SK-N-SH (cell line): ENCODE results near the gene SLC14A1. TPM values are rescaled to one million over a fixed set of nuclear protein-coding genes. Genes with fewer than 3 reads are reported as not detected.

Source experiments
- CTCF ChIA-PET: fragments of 300-600, 350-600 bp; formaldehyde crosslinking; extraction: SDS; loops from one replicate; lab custom pipeline; 2021; lab: Yijun Ruan, JAX
- POLR2A ChIA-PET: fragments of 350-600 bp; sonication (Branson Sonifier 250); formaldehyde crosslinking; extraction: SDS; loops from one replicate; lab custom pipeline; 2020; ENCODE audit warnings: antibody characterized with exemption, inconsistent platforms; lab: Yijun Ruan, JAX
- DNase-seq: peaks from one replicate; pipeline ENCODE4 v3.0.0; 2012
- H2AFZ ChIP-seq: fragments of 200-600 bp; sonication (generic); 2 replicates; pipeline ENCODE4 v1.8.1; 2016; ENCODE audit warnings: antibody characterized with exemption, mild to moderate bottlenecking, low read depth
- H3F3A ChIP-seq: fragments of 200-600 bp; sonication (generic); replicated peaks from 2 replicates; pipeline ENCODE3; 2016; ENCODE audit warnings: antibody characterized with exemption, mild to moderate bottlenecking; ENCODE audit not compliant: insufficient read depth
- H3K27ac ChIP-seq, 2 experiments: fragments of 200-500 bp in 1 of 2; fragments of 200-600 bp in 1 of 2; sonication (Bioruptor generic) in 1 of 2; sonication (generic), shearing (Covaris generic) in 1 of 2; 2 replicates each; pipeline versions ENCODE4 v1.5.1 to v1.6.1; 2014 to 2016; ENCODE audit warnings: low read depth in 2 of 2, inconsistent platforms in 1 of 2, low read length in 1 of 2, mild to moderate bottlenecking in 1 of 2, mixed read lengths in 1 of 2
- H3K27me3 ChIP-seq: fragments of 200-600 bp; sonication (generic), shearing (Covaris generic); 2 replicates; pipeline ENCODE4 v1.6.1; 2016; ENCODE audit warnings: mixed run types; ENCODE audit not compliant: insufficient read depth
- H3K36me3 ChIP-seq, 2 experiments: fragments of 200-500 bp in 1 of 2; fragments of 200-600 bp in 1 of 2; sonication (Bioruptor generic) in 1 of 2; sonication (generic) in 1 of 2; replicated peaks in 1 of 2; 2 replicates each; pipeline versions ENCODE3 to v1.5.1; 2014 to 2016; ENCODE audit warnings: low read length in 1 of 2, mild to moderate bottlenecking in 1 of 2; ENCODE audit not compliant: insufficient read depth in 2 of 2, control insufficient read depth in 1 of 2
- H3K4me1 ChIP-seq, 2 experiments: fragments of 200-500 bp in 1 of 2; fragments of 200-600 bp in 1 of 2; sonication (Bioruptor generic) in 1 of 2; sonication (generic), shearing (Covaris generic) in 1 of 2; 2 replicates each; pipeline versions ENCODE4 v1.5.1 to v1.6.1; 2014 to 2016; ENCODE audit warnings: low read depth in 1 of 2, low read length in 1 of 2, mixed run types in 1 of 2; ENCODE audit not compliant: insufficient read depth in 2 of 2, control insufficient read depth in 1 of 2
- H3K4me2 ChIP-seq: fragments of 200-600 bp; sonication (generic), shearing (Covaris generic); 2 replicates; pipeline ENCODE4 v1.6.1; 2017; ENCODE audit warnings: mixed run types
- H3K4me3 ChIP-seq, 2 experiments: fragments of 200-500 bp in 1 of 2; fragments of 200-600 bp in 1 of 2; sonication (Bioruptor generic) in 1 of 2; sonication (generic), shearing (Covaris generic) in 1 of 2; 2 replicates each; pipeline versions ENCODE4 v1.5.1 to v1.8.1; 2014 to 2016; ENCODE audit warnings: low read depth in 2 of 2, inconsistent platforms in 1 of 2, low read length in 1 of 2, mild to moderate bottlenecking in 1 of 2, mixed read lengths in 1 of 2, moderate library complexity in 1 of 2
- H3K79me2 ChIP-seq: fragments of 200-600 bp; sonication (generic); 2 replicates; pipeline ENCODE4 v1.8.1; 2017; ENCODE audit warnings: mild to moderate bottlenecking; ENCODE audit not compliant: insufficient read depth
- H3K9ac ChIP-seq: fragments of 200-600 bp; sonication (generic); 2 replicates; pipeline ENCODE4 v1.6.1; 2017; ENCODE audit warnings: mixed run types
- H3K9me2 ChIP-seq: fragments of 200-600 bp; sonication (generic); 2 replicates; pipeline ENCODE4 v1.6.1; 2017; ENCODE audit warnings: mixed run types
- H3K9me3 ChIP-seq: fragments of 200-600 bp; sonication (generic); 2 replicates; pipeline ENCODE4 v1.6.1; 2017; ENCODE audit warnings: mixed run types, mild to moderate bottlenecking, moderate library complexity
- H4K20me1 ChIP-seq: fragments of 200-600 bp; sonication (generic); 2 replicates; pipeline ENCODE4 v1.6.1; 2017; ENCODE audit warnings: mild to moderate bottlenecking, mixed run types; ENCODE audit not compliant: insufficient read depth
- CHD2 ChIP-seq: fragments of 150-350 bp; IDR thresholded peaks from 2 replicates; pipeline ENCODE4 v1.6.1; 2018; ENCODE audit warnings: low read length; ENCODE audit not compliant: partially characterized antibody
- CTCF ChIP-seq: fragments of 200-600 bp; sonication (generic); IDR thresholded peaks from 2 replicates; pipeline ENCODE4 v1.6.1; 2017; ENCODE audit warnings: antibody characterized with exemption, mild to moderate bottlenecking, moderate library complexity
- ELF1 ChIP-seq: IDR thresholded peaks from 2 replicates; pipeline ENCODE4 v1.4.0; 2012
- FOSL2 ChIP-seq: IDR thresholded peaks from 2 replicates; pipeline ENCODE4 v1.4.0; 2012; ENCODE audit warnings: low read depth, mild to moderate bottlenecking, moderate library complexity, borderline replicate concordance
- FOXM1 ChIP-seq: IDR thresholded peaks from 2 replicates; pipeline ENCODE4 v1.4.0; 2012; ENCODE audit warnings: low read depth, mild to moderate bottlenecking
- MAX ChIP-seq: IDR thresholded peaks from 2 replicates; pipeline ENCODE4 v1.4.0; 2012; ENCODE audit warnings: low read depth
- MEF2A ChIP-seq: IDR thresholded peaks from 2 replicates; pipeline ENCODE4 v1.4.0; 2012; ENCODE audit warnings: low read depth, borderline replicate concordance
- NFIC ChIP-seq: IDR thresholded peaks from 2 replicates; pipeline ENCODE4 v1.4.0; 2012; ENCODE audit warnings: borderline replicate concordance
- POLR2AphosphoS5 ChIP-seq: IDR thresholded peaks from 2 replicates; pipeline ENCODE4 v1.6.1; 2012; ENCODE audit warnings: low read depth, low read length
- RCOR1 ChIP-seq: fragments of 150-350 bp; IDR thresholded peaks from 2 replicates; pipeline ENCODE4 v1.6.1; 2017; ENCODE audit warnings: antibody characterized with exemption, low read length
- SIN3A ChIP-seq: IDR thresholded peaks from 2 replicates; pipeline ENCODE4 v1.6.1; 2012; ENCODE audit warnings: low read depth, mild to moderate bottlenecking, low read length, moderate library complexity, borderline replicate concordance
- SMC3 ChIP-seq: IDR thresholded peaks from 2 replicates; pipeline ENCODE4 v1.6.1; 2012; ENCODE audit warnings: low read depth, low read length, improper control_type of control experiment
- USF1 ChIP-seq: IDR thresholded peaks from 2 replicates; pipeline ENCODE4 v1.4.0; 2012; ENCODE audit warnings: low read depth, borderline replicate concordance
- YY1 ChIP-seq: IDR thresholded peaks from 2 replicates; pipeline ENCODE4 v1.4.0; 2012; ENCODE audit warnings: low read depth, mild to moderate bottlenecking
- WGBS: methylation state at CpG from one replicate; pipeline ENCODE4 v1.1.6; 2017; ENCODE audit warnings: low lambda C conversion rate; 5-methylcytosine and 5-hydroxymethylcytosine counted together
- polyA plus RNA-seq, 3 experiments: library from polyadenylated mRNA; depleted of rRNA; stranded (reverse); fragments of >200 nt; gene quantifications; 2 replicates each; pipeline ENCODE4 v1.2.3, GENCODE V29; 2012
- TF ChIP-seq, protein P1 (sequence below): fragments of 150-350 bp; IDR thresholded peaks from 2 replicates; pipeline ENCODE4 v1.6.1; 2017; ENCODE audit warnings: antibody characterized with exemption, low read length, low read depth, borderline replicate concordance
- TF ChIP-seq, protein P2 (sequence below): IDR thresholded peaks from 2 replicates; pipeline ENCODE4 v1.4.0; 2012; ENCODE audit warnings: low read depth, borderline replicate concordance

Gene SLC14A1
- 2.4 and 4.5 TPM in 2 replicates for polyA plus RNA-seq (2012; rRNA removed)
- 1.7 and 2.0 TPM in 2 replicates for polyA plus RNA-seq (2012; cell fraction: cytosol; rRNA removed)
- 5.2 and 9.4 TPM in 2 replicates for polyA plus RNA-seq (2012; cell fraction: nucleus; rRNA removed)

DNA sequence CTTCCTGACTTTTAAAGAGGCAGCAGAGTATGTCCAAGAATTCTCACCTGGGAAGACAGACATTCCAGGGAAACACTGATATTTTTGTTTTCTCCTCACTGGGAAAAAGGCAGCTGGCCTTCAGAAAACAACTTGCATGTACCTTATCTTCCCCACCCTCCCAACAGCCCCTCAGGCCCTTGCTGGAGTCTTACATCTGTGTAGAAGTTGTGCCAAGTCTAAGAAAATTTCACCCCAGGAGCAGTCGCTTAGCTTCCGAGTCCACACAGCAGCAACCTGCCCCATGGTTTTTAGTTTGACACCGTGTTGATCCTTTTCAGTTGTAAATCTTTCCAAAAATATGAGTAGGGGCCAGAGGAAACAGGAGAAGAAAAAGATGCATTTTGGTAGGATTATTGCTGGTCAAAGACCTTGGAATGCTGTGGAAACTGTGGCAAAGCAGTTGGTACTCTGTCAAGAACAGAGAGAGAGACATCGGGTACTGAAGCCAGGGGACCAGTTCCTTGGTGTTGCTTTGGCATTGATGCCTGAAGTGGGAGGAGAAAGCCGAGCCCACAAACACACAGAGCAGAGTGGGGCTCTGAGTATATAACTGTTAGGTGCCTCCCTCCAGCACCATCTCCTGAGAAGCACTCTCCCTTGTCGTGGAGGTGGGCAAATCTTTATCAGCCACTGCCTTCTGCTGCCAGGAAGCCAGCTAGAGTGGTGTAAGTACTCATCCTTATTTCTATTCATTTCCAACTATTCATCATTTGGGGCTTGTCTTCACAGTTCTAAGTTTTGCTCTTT lies at the start of gene SLC14A1:
TSS of gene SLC14A1 (plus strand) at position 615 of the 789 bp plus-strand sequence. CDS start 6,140 bp downstream, outside the sequence.
- no peaks in the 10 kb centered on the region for H3K9me2 ChIP-seq
- H3K9ac ChIP-seq, result peak within 1 kb of the TSS; percentile 23; the same call in 1 of the 2 replicates
- ChIA-PET POLR2A (no interaction called here), CTCF (interaction anchor here (0.6 to 7.9 kb wide), 35 partner anchors 10 to 350 kb away, joined by 3 to 73 read pairs (median 5); no protein-coding TSS in a partner anchor)
- H3K9me3 ChIP-seq, result no peaks in the 10 kb centered on the region
- H4K20me1 ChIP-seq, result no peaks in the 10 kb centered on the region
- peaks cover 2 to 25% of the 10 kb centered on the region in 2 experiments for H3K4me1 ChIP-seq
- no peak for DNase-seq
- H3K4me2 ChIP-seq, result peak within 1 kb of the TSS; percentile 73
- no peak within 1 kb of the TSS for H3K27ac ChIP-seq
- H3F3A ChIP-seq, result peaks cover 9% of the 10 kb centered on the region
- no peaks in the 10 kb centered on the region for H3K27me3 ChIP-seq
- peak within 1 kb of the TSS in 1 of 2 experiments; percentile 57; a peak in 2 of 4 replicates for H3K4me3 ChIP-seq
- no peaks in the 10 kb centered on the region for H3K36me3 ChIP-seq
- WGBS, result 62% methylated on average over 6 of the region's 6 CpGs
- peak within 1 kb of the TSS; percentile 0; the same call in 1 of the 2 replicates for H2AFZ ChIP-seq
- no peaks in the 10 kb centered on the region for H3K79me2 ChIP-seq
- TF ChIP-seq USF1, result no peak
- TF ChIP-seq, protein P1, sequence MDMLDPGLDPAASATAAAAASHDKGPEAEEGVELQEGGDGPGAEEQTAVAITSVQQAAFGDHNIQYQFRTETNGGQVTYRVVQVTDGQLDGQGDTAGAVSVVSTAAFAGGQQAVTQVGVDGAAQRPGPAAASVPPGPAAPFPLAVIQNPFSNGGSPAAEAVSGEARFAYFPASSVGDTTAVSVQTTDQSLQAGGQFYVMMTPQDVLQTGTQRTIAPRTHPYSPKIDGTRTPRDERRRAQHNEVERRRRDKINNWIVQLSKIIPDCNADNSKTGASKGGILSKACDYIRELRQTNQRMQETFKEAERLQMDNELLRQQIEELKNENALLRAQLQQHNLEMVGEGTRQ, result no peak
- no peak for TF ChIP-seq MEF2A
- TF ChIP-seq RCOR1, result no peak
- TF ChIP-seq SIN3A, result no peak
- TF ChIP-seq POLR2AphosphoS5, result no peak
- TF ChIP-seq MAX, result no peak
- TF ChIP-seq NFIC, result no peak
- no peak for TF ChIP-seq SMC3
- TF ChIP-seq FOSL2, result no peak

DNA sequence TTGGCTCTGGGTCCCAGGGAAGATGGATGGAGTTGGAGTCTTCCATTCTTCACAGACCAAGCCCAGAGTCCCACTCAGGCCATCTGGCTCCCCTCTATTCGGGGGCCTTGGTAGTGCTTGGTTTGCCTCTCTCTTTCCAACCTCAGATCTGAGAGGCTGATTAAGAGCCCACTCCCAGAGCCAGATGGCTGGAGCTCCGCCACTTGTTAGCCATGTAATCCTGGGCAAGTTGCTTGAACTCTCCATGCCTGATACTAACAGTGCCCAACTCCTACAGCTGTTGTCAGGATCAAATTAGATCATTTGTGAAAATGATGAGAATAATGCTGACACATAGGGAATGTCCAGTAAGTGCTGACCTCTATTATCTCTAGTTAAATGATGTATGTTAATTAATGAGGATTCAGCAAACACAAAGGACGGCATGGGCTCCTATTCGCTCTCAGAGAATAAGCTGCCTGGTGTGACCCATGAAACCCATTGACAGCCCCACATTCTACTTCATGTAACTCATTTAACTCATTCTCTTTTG lies 46.6 kb upstream of the SLC14A1 start:
- peak; percentile 21 for DNase-seq
- ChIA-PET POLR2A (no interaction called here), CTCF (interaction anchor here (1.0 to 2.1 kb wide), 4 partner anchors 13 to 308 kb away, joined by 3 to 12 read pairs (median 4); no protein-coding TSS in a partner anchor)
- Histone ChIP-seq H3K9me2 (no peaks in the 10 kb centered on the region), H4K20me1 (no peaks in the 10 kb centered on the region), H3K79me2 (no peaks in the 10 kb centered on the region), H3K9ac (no peak overlapping the region), H2AFZ (no peak overlapping the region), H3K4me3 (no peak overlapping the region), H3F3A (no peaks in the 10 kb centered on the region), H3K27me3 (no peaks in the 10 kb centered on the region), H3K9me3 (no peaks in the 10 kb centered on the region), H3K4me2 (no peak overlapping the region), H3K36me3 (no peaks in the 10 kb centered on the region), H3K4me1 (no peaks in the 10 kb centered on the region; a peak in 2 of 4 replicates), H3K27ac (no peak overlapping the region)
- 78% methylated on average over 4 of the region's 4 CpGs for WGBS
- TF ChIP-seq CTCF, result no peak
- TF ChIP-seq, protein P2, sequence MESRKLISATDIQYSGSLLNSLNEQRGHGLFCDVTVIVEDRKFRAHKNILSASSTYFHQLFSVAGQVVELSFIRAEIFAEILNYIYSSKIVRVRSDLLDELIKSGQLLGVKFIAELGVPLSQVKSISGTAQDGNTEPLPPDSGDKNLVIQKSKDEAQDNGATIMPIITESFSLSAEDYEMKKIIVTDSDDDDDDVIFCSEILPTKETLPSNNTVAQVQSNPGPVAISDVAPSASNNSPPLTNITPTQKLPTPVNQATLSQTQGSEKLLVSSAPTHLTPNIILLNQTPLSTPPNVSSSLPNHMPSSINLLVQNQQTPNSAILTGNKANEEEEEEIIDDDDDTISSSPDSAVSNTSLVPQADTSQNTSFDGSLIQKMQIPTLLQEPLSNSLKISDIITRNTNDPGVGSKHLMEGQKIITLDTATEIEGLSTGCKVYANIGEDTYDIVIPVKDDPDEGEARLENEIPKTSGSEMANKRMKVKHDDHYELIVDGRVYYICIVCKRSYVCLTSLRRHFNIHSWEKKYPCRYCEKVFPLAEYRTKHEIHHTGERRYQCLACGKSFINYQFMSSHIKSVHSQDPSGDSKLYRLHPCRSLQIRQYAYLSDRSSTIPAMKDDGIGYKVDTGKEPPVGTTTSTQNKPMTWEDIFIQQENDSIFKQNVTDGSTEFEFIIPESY, result no peak
- TF ChIP-seq CHD2, result no peak
- no peak for TF ChIP-seq FOXM1
- TF ChIP-seq ELF1, result no peak
- no peak for TF ChIP-seq YY1
- TF ChIP-seq SMC3, result no peak
